ENCODE data around the gene DNAAF2. TPM values are rescaled to one million over a fixed set of nuclear protein-coding genes. Genes with fewer than 3 reads are reported as not detected.

The DNAAF2 gene, protein sequence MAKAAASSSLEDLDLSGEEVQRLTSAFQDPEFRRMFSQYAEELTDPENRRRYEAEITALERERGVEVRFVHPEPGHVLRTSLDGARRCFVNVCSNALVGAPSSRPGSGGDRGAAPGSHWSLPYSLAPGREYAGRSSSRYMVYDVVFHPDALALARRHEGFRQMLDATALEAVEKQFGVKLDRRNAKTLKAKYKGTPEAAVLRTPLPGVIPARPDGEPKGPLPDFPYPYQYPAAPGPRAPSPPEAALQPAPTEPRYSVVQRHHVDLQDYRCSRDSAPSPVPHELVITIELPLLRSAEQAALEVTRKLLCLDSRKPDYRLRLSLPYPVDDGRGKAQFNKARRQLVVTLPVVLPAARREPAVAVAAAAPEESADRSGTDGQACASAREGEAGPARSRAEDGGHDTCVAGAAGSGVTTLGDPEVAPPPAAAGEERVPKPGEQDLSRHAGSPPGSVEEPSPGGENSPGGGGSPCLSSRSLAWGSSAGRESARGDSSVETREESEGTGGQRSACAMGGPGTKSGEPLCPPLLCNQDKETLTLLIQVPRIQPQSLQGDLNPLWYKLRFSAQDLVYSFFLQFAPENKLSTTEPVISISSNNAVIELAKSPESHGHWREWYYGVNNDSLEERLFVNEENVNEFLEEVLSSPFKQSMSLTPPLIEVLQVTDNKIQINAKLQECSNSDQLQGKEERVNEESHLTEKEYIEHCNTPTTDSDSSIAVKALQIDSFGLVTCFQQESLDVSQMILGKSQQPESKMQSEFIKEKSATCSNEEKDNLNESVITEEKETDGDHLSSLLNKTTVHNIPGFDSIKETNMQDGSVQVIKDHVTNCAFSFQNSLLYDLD
- total RNA-seq: 10 to 100 TPM in 3 of 6 donors, 1 to 10 TPM in 3; 6.1 to 17.6 (median 9.6) TPM

DNA sequence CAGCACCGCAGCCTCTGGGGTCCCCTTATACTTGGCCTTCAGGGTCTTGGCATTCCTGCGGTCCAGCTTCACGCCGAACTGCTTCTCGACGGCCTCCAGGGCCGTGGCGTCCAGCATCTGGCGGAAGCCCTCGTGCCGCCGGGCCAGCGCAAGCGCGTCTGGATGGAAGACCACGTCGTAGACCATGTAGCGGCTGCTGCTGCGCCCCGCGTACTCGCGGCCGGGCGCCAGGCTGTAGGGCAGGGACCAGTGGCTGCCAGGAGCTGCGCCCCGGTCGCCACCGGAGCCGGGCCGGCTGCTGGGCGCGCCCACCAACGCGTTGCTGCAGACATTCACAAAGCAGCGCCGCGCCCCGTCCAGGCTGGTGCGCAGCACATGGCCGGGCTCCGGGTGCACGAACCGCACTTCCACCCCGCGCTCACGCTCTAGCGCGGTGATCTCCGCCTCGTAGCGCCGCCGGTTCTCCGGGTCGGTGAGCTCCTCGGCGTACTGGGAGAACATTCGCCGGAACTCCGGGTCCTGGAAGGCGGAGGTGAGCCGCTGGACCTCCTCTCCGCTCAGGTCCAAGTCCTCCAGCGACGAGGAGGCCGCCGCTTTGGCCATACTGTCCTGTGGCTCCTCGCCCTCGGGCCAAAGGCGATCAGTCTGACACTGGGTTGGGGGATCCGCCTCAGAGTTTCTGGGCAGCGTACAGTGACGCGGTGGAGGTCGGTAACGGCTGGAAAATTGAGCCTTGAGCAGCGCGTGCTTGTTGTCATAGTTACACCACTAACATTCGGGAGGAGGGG is at the start of gene DNAAF2:
Gene DNAAF2 (minus strand): TSS at position 698 of the 788 bp plus-strand sequence. CDS start 95 bp downstream, at position 603.
- ATAC-seq (ENCODE audit: low FRiP score in 2 of 2) (peak; percentile 75), DNase-seq (peak; percentile 75 to 93)
- H3K27ac ChIP-seq: peak within 1 kb of the TSS; percentile 87 to 98 (median 94)
- peak within 1 kb of the TSS; percentile 80 to 94 (median 88) for H3K4me3 ChIP-seq
- peaks cover 21 to 51% (median 24%) of the 10 kb centered on the region in 4 donors for H3K4me1 ChIP-seq
- 0% methylated on average over 10 to 20 of the region's 80 CpGs for WGBS, 2 donors
- TF ChIP-seq, protein P1, sequence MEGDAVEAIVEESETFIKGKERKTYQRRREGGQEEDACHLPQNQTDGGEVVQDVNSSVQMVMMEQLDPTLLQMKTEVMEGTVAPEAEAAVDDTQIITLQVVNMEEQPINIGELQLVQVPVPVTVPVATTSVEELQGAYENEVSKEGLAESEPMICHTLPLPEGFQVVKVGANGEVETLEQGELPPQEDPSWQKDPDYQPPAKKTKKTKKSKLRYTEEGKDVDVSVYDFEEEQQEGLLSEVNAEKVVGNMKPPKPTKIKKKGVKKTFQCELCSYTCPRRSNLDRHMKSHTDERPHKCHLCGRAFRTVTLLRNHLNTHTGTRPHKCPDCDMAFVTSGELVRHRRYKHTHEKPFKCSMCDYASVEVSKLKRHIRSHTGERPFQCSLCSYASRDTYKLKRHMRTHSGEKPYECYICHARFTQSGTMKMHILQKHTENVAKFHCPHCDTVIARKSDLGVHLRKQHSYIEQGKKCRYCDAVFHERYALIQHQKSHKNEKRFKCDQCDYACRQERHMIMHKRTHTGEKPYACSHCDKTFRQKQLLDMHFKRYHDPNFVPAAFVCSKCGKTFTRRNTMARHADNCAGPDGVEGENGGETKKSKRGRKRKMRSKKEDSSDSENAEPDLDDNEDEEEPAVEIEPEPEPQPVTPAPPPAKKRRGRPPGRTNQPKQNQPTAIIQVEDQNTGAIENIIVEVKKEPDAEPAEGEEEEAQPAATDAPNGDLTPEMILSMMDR (IDR thresholded peaks at IDR 0.05): no peak
- TF ChIP-seq POLR2AphosphoS5 (IDR thresholded peaks at IDR 0.05): peak in 1 of 2 donors; percentile 4
- peaks cover 0 to 6% (median 0%) of the 10 kb centered on the region in 4 donors for H3K36me3 ChIP-seq
- H3K27me3 ChIP-seq: no peaks in the 10 kb centered on the region
- H3K9me3 ChIP-seq: no peaks in the 10 kb centered on the region

DNA sequence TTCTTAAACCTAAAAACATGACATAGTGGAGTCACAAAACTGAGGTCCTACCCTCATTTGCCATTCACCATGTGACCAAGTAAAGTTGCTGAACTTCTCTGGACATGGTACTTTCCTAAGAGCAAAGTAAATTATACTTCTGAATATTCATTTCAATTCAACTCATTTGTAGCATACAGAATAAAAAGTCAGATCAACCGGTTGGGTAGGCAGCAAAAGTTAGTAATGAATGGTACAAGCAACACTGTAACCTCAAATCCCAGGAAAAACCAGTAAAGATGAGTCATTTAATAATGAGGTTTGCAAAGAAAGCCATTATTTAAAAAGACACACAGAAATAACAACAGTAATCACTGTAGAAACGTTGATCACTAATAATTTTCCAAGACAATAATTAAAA is 44.2 kb upstream of the DNAAF2 start:
- Histone ChIP-seq H3K9me3 (no peaks in the 10 kb centered on the region), H3K27me3 (no peaks in the 10 kb centered on the region), H3K36me3 (no peaks in the 10 kb centered on the region), H3K4me3 (no peak overlapping the region), H3K27ac (no peak overlapping the region), H3K4me1 (no peaks in the 10 kb centered on the region)
- TF ChIP-seq EP300 (IDR thresholded peaks at IDR 0.05) (no peak), POLR2A (IDR thresholded peaks at IDR 0.05) (no peak), POLR2AphosphoS5 (IDR thresholded peaks at IDR 0.05) (no peak)
- TF ChIP-seq, protein P1 (IDR thresholded peaks at IDR 0.05): no peak
- ATAC-seq (ENCODE audit: low FRiP score in 2 of 2) (no peak), DNase-seq (no peak)
- 70 to 78% methylated on average over 2 of the region's 2 CpGs for WGBS, 2 donors

DNA sequence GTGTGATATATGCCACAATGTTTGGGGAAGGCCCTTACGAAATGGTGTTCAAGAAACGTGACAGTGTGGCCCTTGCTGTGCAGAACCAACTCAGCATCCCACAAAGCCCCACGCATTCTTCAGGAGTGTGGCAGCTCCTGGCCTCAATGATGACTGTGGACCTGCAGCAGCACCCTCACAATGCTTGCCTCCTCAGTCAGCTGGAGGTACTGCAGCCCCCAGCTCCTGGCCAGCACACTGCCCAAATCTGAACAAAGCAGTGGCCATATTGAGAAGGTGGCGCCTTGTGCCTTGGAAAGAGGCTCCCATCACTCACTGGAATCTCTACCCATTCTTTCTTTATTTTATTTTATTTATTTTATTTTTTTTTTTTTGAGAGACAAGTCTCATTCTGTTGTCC is 42.6 kb upstream of the DNAAF2 start:
- TF ChIP-seq POLR2A (IDR thresholded peaks at IDR 0.05) (no peak), EP300 (IDR thresholded peaks at IDR 0.05) (no peak), POLR2AphosphoS5 (IDR thresholded peaks at IDR 0.05) (no peak)
- TF ChIP-seq, protein P1 (IDR thresholded peaks at IDR 0.05): no peak
- no peaks in the 10 kb centered on the region for H3K36me3 ChIP-seq
- H3K27me3 ChIP-seq: no peaks in the 10 kb centered on the region
- no peak overlapping the region for H3K4me3 ChIP-seq
- 96 to 100% methylated on average over 1 to 4 of the region's 4 CpGs for WGBS, 2 donors
- no peak overlapping the region for H3K27ac ChIP-seq
- DNase-seq: no peak
- no peaks in the 10 kb centered on the region for H3K9me3 ChIP-seq
- H3K4me1 ChIP-seq: no peaks in the 10 kb centered on the region
- no peak for ATAC-seq (ENCODE audit: low FRiP score in 2 of 2)

DNA sequence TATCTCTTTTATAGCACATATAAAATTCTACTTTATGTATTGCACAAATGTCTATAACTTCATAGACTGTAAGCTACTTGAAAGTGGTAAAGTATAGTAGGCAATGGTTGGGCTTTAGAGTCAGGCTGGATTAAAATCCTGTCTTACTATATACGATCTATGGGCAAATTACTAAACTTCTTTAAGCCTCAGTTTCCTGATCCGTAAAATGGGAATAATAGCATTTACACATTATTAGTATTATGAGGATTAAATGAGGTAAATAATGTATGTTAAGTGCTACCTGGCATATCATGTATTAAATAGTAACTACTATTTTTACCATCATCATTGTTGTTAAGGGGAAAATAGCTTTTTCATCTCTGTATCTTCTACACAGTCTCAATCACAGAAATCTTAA is 38.5 kb upstream of the DNAAF2 start:
- 97 to 98% methylated on average over 2 of the region's 2 CpGs for WGBS, 2 donors
- H3K36me3 ChIP-seq: peaks cover 0 to 3% (median 0%) of the 10 kb centered on the region in 4 donors
- no peak overlapping the region for H3K4me3 ChIP-seq
- no peaks in the 10 kb centered on the region for H3K9me3 ChIP-seq
- no peak overlapping the region for H3K27ac ChIP-seq
- no peak for TF ChIP-seq POLR2A (IDR thresholded peaks at IDR 0.05)
- TF ChIP-seq, protein P1 (IDR thresholded peaks at IDR 0.05): no peak
- TF ChIP-seq POLR2AphosphoS5 (IDR thresholded peaks at IDR 0.05): no peak
- no peak for TF ChIP-seq EP300 (IDR thresholded peaks at IDR 0.05)
- DNase-seq (no peak), ATAC-seq (ENCODE audit: low FRiP score in 2 of 2) (no peak)
- H3K27me3 ChIP-seq: no peaks in the 10 kb centered on the region
- no peaks in the 10 kb centered on the region for H3K4me1 ChIP-seq

Measured in upper lobe of left lung (tissue), 6 donors.